ENCODE data around the gene CSNK2A1. TPM values are rescaled to one million over a fixed set of nuclear protein-coding genes. Genes with fewer than 3 reads are reported as not detected.
"Not testable (repeated sequence)": the region's sequence is repeated elsewhere in the genome, so short reads cannot be mapped to it uniquely, and the experiment has no call there.

Gene CSNK2A1
- total RNA-seq, 2 donors from 2014 or later: 154 to 202 TPM

- ATAC-seq (no peak), DNase-seq (ENCODE audit: low spot score in 2 of 2) (no peak)
- H3K9me3 Mint-ChIP-seq: no peaks in the 10 kb centered on the region
- H3K36me3 Mint-ChIP-seq: peaks cover 5 to 11% of the 10 kb centered on the region in 2 donors
- peak overlapping the region in 1 of 2 donors; percentile 44 for H3K27ac Mint-ChIP-seq
Measured at GRCh38 chr20:460707-461106, 82.9 kb downstream of the CSNK2A1 start.

- no peak for ATAC-seq
- Mint-ChIP-seq H3K9me3 (no peaks in the 10 kb centered on the region), H3K36me3 (peaks cover 5 to 11% of the 10 kb centered on the region in 2 donors), H3K27ac (peak overlapping the region in 1 of 2 donors; percentile 57)
- no peak for DNase-seq (ENCODE audit: low spot score in 2 of 2)
Measured at GRCh38 chr20:460180-460579, 83.4 kb downstream of the CSNK2A1 start.

GRCh38 chr20:458776-459175 is 84.8 kb downstream of the CSNK2A1 start:
- H3K27ac Mint-ChIP-seq: peak overlapping the region in 1 of 2 donors; percentile 68
- DNase-seq (ENCODE audit: low spot score in 2 of 2) (no peak), ATAC-seq (no peak)
- H3K9me3 Mint-ChIP-seq: no peaks in the 10 kb centered on the region
- H3K36me3 Mint-ChIP-seq: peaks cover 5 to 11% of the 10 kb centered on the region in 2 donors

- DNase-seq (ENCODE audit: low spot score in 2 of 2) (no peak), ATAC-seq (no peak)
- peaks cover 0 to 6% of the 10 kb centered on the region in 2 donors for H3K36me3 Mint-ChIP-seq
- no peaks in the 10 kb centered on the region for H3K9me3 Mint-ChIP-seq
- no peak overlapping the region for H3K27ac Mint-ChIP-seq
Measured at GRCh38 chr20:454951-455350, 88.6 kb downstream of the CSNK2A1 start.

- not testable (repeated sequence) for H3K9me3 Mint-ChIP-seq; ATAC-seq; DNase-seq (ENCODE audit: low spot score in 2 of 2); H3K36me3 Mint-ChIP-seq; H3K27ac Mint-ChIP-seq
Measured at GRCh38 chr20:452021-452420, 91.6 kb downstream of the CSNK2A1 start.

- H3K27ac Mint-ChIP-seq: no peak overlapping the region
- no peaks in the 10 kb centered on the region for H3K9me3 Mint-ChIP-seq
- H3K36me3 Mint-ChIP-seq: peaks cover 13% of the 10 kb centered on the region in 2 donors
- ATAC-seq (no peak), DNase-seq (ENCODE audit: low spot score in 2 of 2) (no peak)
Measured at GRCh38 chr20:445514-446336, 97.9 kb downstream of the CSNK2A1 start.

- peaks cover 17 to 21% of the 10 kb centered on the region in 2 donors for H3K36me3 Mint-ChIP-seq
- no peaks in the 10 kb centered on the region for H3K9me3 Mint-ChIP-seq
- no peak overlapping the region for H3K27ac Mint-ChIP-seq
- DNase-seq (ENCODE audit: low spot score in 2 of 2) (no peak), ATAC-seq (no peak)
Measured at GRCh38 chr20:444862-445426, 98.6 kb downstream of the CSNK2A1 start.

GRCh38 chr20:444117-444516 is 99.5 kb downstream of the CSNK2A1 start:
- ATAC-seq (no peak), DNase-seq (ENCODE audit: low spot score in 2 of 2) (no peak)
- Mint-ChIP-seq H3K9me3 (no peaks in the 10 kb centered on the region), H3K27ac (no peak overlapping the region), H3K36me3 (peaks cover 25 to 29% of the 10 kb centered on the region in 2 donors)

GRCh38 chr20:443223-443775 is 100.3 kb downstream of the CSNK2A1 start:
- DNase-seq (ENCODE audit: low spot score in 2 of 2) (no peak), ATAC-seq (no peak)
- Mint-ChIP-seq H3K9me3 (no peaks in the 10 kb centered on the region), H3K36me3 (peaks cover 26 to 37% of the 10 kb centered on the region in 2 donors), H3K27ac (peak overlapping the region in 1 of 2 donors; percentile 33)

- peaks cover 31 to 60% of the 10 kb centered on the region in 2 donors for H3K36me3 Mint-ChIP-seq
- H3K27ac Mint-ChIP-seq: peak overlapping the region; percentile 29 to 88
- DNase-seq (ENCODE audit: low spot score in 2 of 2) (no peak), ATAC-seq (no peak)
- no peaks in the 10 kb centered on the region for H3K9me3 Mint-ChIP-seq
Measured at GRCh38 chr20:440636-441035, 103.0 kb downstream of the CSNK2A1 start.

- ATAC-seq (no peak), DNase-seq (ENCODE audit: low spot score in 2 of 2) (no peak)
- H3K36me3 Mint-ChIP-seq: peaks cover 31 to 65% of the 10 kb centered on the region in 2 donors
- peak overlapping the region; percentile 88 to 91 for H3K27ac Mint-ChIP-seq
- H3K9me3 Mint-ChIP-seq: no peaks in the 10 kb centered on the region
Measured at GRCh38 chr20:440148-440547, 103.4 kb downstream of the CSNK2A1 start.

- Mint-ChIP-seq H3K36me3 (peaks cover 31 to 66% of the 10 kb centered on the region in 2 donors), H3K9me3 (no peaks in the 10 kb centered on the region)
Measured at GRCh38 chr20:438571-439469, 104.8 kb downstream of the CSNK2A1 start.

GRCh38 chr20:437787-438486 is 105.7 kb downstream of the CSNK2A1 start:
- DNase-seq (ENCODE audit: low spot score in 2 of 2) (no peak), ATAC-seq (no peak)
- H3K9me3 Mint-ChIP-seq: no peaks in the 10 kb centered on the region
- peak overlapping the region; percentile 36 to 88 for H3K27ac Mint-ChIP-seq
- peaks cover 31 to 61% of the 10 kb centered on the region in 2 donors for H3K36me3 Mint-ChIP-seq

More at GRCh38 chr20:438571-439469, 104.8 kb downstream of the CSNK2A1 start:
- ATAC-seq (peak; percentile 67 to 84), DNase-seq (ENCODE audit: low spot score in 2 of 2) (peak; percentile 29 to 85)
- peak overlapping the region; percentile 88 to 91 for H3K27ac Mint-ChIP-seq

GRCh38 chr20:436476-436875 is 107.1 kb downstream of the CSNK2A1 start:
- H3K36me3 Mint-ChIP-seq: peaks cover 22 to 59% of the 10 kb centered on the region in 2 donors
- H3K9me3 Mint-ChIP-seq: no peaks in the 10 kb centered on the region
- ATAC-seq: no peak
- no peak overlapping the region for H3K27ac Mint-ChIP-seq
- DNase-seq (ENCODE audit: low spot score in 2 of 2): no peak

- Mint-ChIP-seq H3K36me3 (peaks cover 18 to 56% of the 10 kb centered on the region in 2 donors), H3K9me3 (no peaks in the 10 kb centered on the region), H3K27ac (no peak overlapping the region)
- ATAC-seq: no peak
- DNase-seq (ENCODE audit: low spot score in 2 of 2): no peak
Measured at GRCh38 chr20:435558-435957, 108.0 kb downstream of the CSNK2A1 start.
